Measurements from ENCODE around the gene KLK5.

KLK5 gene

DNA sequence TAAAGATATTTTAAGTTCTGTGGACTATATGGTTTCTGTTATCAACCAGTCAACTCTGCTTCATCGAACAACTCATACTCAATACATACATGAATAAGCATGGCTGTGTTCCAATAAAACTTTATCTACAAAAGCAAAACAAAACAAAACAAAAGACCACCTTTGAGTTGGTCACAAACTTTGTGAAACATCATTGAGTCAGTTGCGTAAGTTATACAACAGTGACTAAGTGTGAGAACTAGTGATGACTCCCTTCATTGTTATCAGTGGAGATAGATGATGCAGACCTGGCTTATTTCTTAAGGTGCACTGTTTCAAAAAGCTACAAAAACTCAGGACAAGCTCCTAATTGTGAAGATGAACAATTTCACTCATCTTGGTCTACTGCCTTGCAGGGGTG, 27.1 kb downstream of the KLK5 start:
- H3K27me3 ChIP-seq (ENCODE audit: insufficient read depth, low read depth, severe bottlenecking) = peaks cover 87% of the 10 kb centered on the region
- DNase-seq = no peak
- H3K36me3 ChIP-seq = no peaks in the 10 kb centered on the region
- H3K4me3 ChIP-seq (ENCODE audit: low read depth, low read length) = no peak overlapping the region
- H3K9me3 ChIP-seq (ENCODE audit: severe bottlenecking) = no peaks in the 10 kb centered on the region
- no peak overlapping the region for H3K27ac ChIP-seq
- TF ChIP-seq, protein P1, sequence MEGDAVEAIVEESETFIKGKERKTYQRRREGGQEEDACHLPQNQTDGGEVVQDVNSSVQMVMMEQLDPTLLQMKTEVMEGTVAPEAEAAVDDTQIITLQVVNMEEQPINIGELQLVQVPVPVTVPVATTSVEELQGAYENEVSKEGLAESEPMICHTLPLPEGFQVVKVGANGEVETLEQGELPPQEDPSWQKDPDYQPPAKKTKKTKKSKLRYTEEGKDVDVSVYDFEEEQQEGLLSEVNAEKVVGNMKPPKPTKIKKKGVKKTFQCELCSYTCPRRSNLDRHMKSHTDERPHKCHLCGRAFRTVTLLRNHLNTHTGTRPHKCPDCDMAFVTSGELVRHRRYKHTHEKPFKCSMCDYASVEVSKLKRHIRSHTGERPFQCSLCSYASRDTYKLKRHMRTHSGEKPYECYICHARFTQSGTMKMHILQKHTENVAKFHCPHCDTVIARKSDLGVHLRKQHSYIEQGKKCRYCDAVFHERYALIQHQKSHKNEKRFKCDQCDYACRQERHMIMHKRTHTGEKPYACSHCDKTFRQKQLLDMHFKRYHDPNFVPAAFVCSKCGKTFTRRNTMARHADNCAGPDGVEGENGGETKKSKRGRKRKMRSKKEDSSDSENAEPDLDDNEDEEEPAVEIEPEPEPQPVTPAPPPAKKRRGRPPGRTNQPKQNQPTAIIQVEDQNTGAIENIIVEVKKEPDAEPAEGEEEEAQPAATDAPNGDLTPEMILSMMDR (IDR thresholded peaks at IDR 0.05; ENCODE audit: low read depth, low read length) = no peak

DNA sequence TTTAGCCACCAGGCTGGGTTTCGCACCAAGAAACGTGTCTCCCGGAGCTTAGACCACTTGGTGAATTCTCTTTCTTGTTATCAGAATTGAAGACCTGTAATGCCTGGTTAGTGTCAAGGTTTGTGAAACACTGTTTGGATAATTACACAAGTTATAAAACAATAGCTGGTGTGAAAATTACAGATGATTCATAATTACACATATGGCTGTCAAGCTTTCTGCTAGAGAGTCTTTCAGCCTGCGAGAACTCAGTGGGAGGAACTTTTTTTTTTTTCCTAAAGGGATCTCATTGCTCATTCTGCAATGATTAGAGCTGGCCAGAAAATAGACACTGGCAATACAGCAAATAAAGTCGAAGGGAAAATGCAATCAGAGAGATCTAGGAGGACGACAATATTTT, 28.3 kb downstream of the KLK5 start:
- H3K27ac ChIP-seq = no peak overlapping the region
- H3K9me3 ChIP-seq (ENCODE audit: severe bottlenecking) = peaks cover 3% of the 10 kb centered on the region
- no peak for DNase-seq
- H3K36me3 ChIP-seq = no peaks in the 10 kb centered on the region
- TF ChIP-seq, protein P1 (IDR thresholded peaks at IDR 0.05; ENCODE audit: low read depth, low read length) = no peak
- no peak overlapping the region for H3K4me3 ChIP-seq (ENCODE audit: low read depth, low read length)
- peaks cover 87% of the 10 kb centered on the region for H3K27me3 ChIP-seq (ENCODE audit: insufficient read depth, low read depth, severe bottlenecking)

DNA sequence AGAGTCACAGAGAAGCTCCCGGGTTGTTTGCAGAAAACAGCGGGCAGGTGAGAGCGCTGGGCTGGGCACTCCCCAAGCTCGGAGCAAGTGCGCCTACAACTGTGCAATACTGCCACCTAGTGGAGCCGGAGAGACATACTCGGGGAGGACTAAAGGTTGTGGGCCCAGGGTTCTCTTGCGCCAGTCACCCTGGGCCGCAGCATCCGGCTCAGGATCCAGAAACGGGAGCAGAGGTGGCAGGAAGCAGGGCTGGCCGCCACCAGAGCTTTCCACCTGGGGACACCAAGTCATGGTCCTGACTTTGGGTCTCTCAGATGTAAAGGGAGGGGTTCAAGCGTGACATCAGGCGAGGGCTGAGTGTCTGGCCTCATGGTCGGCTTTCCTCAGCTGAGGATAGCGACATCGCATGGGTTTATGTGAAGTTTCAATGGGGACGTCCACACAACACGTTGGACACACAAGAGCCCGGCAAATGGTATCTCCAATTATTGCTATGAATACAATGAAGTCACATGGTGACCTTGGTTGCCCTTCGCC, 30.5 kb downstream of the KLK5 start:
- Histone ChIP-seq H3K36me3 (no peaks in the 10 kb centered on the region), H3K27ac (no peak overlapping the region), H3K9me3 (ENCODE audit: severe bottlenecking) (peaks cover 6% of the 10 kb centered on the region), H3K27me3 (ENCODE audit: insufficient read depth, low read depth, severe bottlenecking) (peaks cover 82% of the 10 kb centered on the region), H3K4me3 (ENCODE audit: low read depth, low read length) (no peak overlapping the region)
- DNase-seq = peak; percentile 78
- TF ChIP-seq, protein P1 (IDR thresholded peaks at IDR 0.05; ENCODE audit: low read depth, low read length) = peak; percentile 76

DNA sequence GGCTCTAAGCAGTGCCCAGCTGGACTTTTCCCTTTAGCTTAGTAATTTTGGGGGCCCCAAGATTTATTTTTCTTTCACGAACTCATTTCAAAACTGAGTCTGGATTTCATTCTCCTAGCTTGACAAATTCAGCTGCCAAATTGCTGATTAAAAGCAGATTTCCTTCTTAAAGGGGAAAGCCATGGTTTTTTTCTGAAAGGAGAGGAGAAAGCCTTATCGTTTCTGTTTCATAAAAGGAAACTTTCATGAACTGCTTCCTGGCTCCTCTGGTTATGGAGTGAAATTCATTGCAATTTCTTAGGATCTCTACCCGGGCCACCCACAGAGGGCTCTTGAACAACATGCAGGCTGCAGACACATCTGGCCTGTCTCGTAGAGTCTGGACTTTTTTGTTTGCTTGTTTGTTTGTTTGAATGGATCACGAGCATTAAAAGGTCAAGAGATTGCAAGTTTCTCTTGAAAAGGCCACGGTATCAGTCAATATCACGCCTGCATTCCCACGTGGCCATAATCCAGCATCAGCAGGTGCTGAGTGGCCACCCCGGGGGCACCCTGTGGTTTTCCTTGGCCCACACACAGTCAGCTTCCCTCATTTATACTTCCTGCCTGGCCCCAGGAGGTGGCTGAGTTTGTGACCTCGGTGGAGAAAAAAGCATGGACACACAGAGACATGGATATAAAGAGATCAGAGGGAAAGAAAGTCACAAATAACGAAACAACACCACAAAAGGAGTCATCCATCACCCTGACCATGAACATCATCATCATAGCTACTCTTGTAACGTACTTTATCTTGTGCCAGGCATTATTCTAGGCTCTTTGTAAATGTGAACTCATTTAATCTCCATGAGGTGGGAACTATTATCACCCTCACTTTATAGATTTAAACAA, 31.2 kb downstream of the KLK5 start:
- Histone ChIP-seq H3K27ac (no peak overlapping the region), H3K4me3 (ENCODE audit: low read depth, low read length) (no peak overlapping the region), H3K27me3 (ENCODE audit: insufficient read depth, low read depth, severe bottlenecking) (peaks cover 82% of the 10 kb centered on the region), H3K36me3 (no peaks in the 10 kb centered on the region), H3K9me3 (ENCODE audit: severe bottlenecking) (peaks cover 6% of the 10 kb centered on the region)
- DNase-seq = no peak
- TF ChIP-seq, protein P1 (IDR thresholded peaks at IDR 0.05; ENCODE audit: low read depth, low read length) = no peak

DNA sequence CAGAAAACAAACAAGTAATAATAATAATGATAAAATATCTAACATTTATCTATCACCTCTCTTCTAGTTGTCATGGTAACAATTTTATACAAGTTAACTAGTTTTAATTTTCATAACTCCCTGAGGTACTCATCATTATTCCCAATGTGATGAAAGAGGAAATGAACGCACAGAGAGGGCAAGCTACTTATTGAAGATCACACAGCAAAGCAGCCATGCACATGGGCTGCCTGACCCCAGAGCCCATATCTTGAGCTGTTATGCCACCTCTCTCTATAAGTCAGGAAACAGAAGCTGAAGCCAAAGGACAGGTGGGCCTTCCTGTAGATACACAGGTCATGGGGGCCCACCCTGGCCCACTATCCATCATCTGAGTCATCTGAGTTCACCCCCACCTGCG, 36.8 kb downstream of the KLK5 start:
- Histone ChIP-seq H3K36me3 (no peaks in the 10 kb centered on the region), H3K27ac (no peak overlapping the region), H3K9me3 (ENCODE audit: severe bottlenecking) (peaks cover 6% of the 10 kb centered on the region), H3K4me3 (ENCODE audit: low read depth, low read length) (no peak overlapping the region), H3K27me3 (ENCODE audit: insufficient read depth, low read depth, severe bottlenecking) (peaks cover 74% of the 10 kb centered on the region)
- TF ChIP-seq, protein P1 (IDR thresholded peaks at IDR 0.05; ENCODE audit: low read depth, low read length) = no peak
- no peak for DNase-seq
